HEK293T (cell line): ENCODE results near the gene NFIA.

Experiments
- CTCF ChIA-PET: fragments of 350-600 bp; formaldehyde crosslinking; extraction: SDS; loops from one replicate; lab custom pipeline; 2021; ENCODE audit warnings: antibody characterized with exemption, inconsistent platforms; lab: Yijun Ruan, JAX
- POLR2A ChIA-PET: fragments of 350-600 bp; formaldehyde crosslinking; extraction: SDS; loops from one replicate; lab custom pipeline; 2020; ENCODE audit warnings: antibody characterized with exemption, inconsistent platforms; lab: Yijun Ruan, JAX
- DNase-seq: peaks from one replicate; pipeline ENCODE4 v3.0.0; 2012; ENCODE audit warnings: mixed read lengths; ENCODE audit errors: extremely low spot score
- ARNT ChIP-seq: fragments of 450-650 bp; IDR thresholded peaks from 2 replicates; pipeline ENCODE4 v1.6.1; 2017; ENCODE audit warnings: mild to moderate bottlenecking
- BHLHE40 ChIP-seq: fragments of 450-650 bp; IDR thresholded peaks from 2 replicates; pipeline ENCODE4 v1.6.1; 2016; ENCODE audit warnings: mild to moderate bottlenecking, moderate library complexity, borderline replicate concordance
- CTBP1 ChIP-seq: fragments of 450-650 bp; IDR thresholded peaks from 2 replicates; pipeline ENCODE4 v1.6.1; 2016; ENCODE audit warnings: borderline replicate concordance
- ELF4 ChIP-seq: fragments of 450-650 bp; IDR thresholded peaks from 2 replicates; pipeline ENCODE4 v1.6.1; 2017; ENCODE audit warnings: antibody characterized with exemption
- FOXA1 ChIP-seq: fragments of 450-650 bp; IDR thresholded peaks from 2 replicates; pipeline ENCODE4 v1.6.1; 2016; ENCODE audit warnings: mild to moderate bottlenecking
- FOXK2 ChIP-seq: fragments of 450-650 bp; IDR thresholded peaks from 2 replicates; pipeline ENCODE4 v1.6.1; 2016; ENCODE audit warnings: mild to moderate bottlenecking
- FOXM1 ChIP-seq: fragments of 450-650 bp; IDR thresholded peaks from 2 replicates; pipeline ENCODE4 v1.6.1; 2017; ENCODE audit warnings: mild to moderate bottlenecking, borderline replicate concordance
- HDGF ChIP-seq: fragments of 450-650 bp; IDR thresholded peaks from 2 replicates; pipeline ENCODE4 v1.6.1; 2017; ENCODE audit warnings: antibody characterized with exemption, borderline replicate concordance
- L3MBTL2 ChIP-seq: fragments of 450-650 bp; conservative IDR thresholded peaks from 2 replicates; pipeline ENCODE4 v1.6.1; 2016; ENCODE audit warnings: mild to moderate bottlenecking
- LEF1 ChIP-seq: fragments of 450-650 bp; IDR thresholded peaks from 2 replicates; pipeline ENCODE4 v1.6.1; 2017; ENCODE audit warnings: mild to moderate bottlenecking, borderline replicate concordance
- NFRKB ChIP-seq: fragments of 450-650 bp; IDR thresholded peaks from 2 replicates; pipeline ENCODE4 v1.6.1; 2016; ENCODE audit warnings: mild to moderate bottlenecking, moderate library complexity
- PKNOX1 ChIP-seq: fragments of 450-650 bp; IDR thresholded peaks from 2 replicates; pipeline ENCODE4 v1.6.1; 2016
- SP1 ChIP-seq: fragments of 450-650 bp; IDR thresholded peaks from 2 replicates; pipeline ENCODE4 v1.6.1; 2017
- SUZ12 ChIP-seq: fragments of 450-650 bp; IDR thresholded peaks from 2 replicates; pipeline ENCODE4 v1.6.1; 2016; ENCODE audit warnings: mild to moderate bottlenecking
- TARDBP ChIP-seq: fragments of 450-650 bp; IDR thresholded peaks from 2 replicates; pipeline ENCODE4 v1.6.1; 2016
- ZNF384 ChIP-seq: fragments of 450-650 bp; IDR thresholded peaks from 2 replicates; pipeline ENCODE4 v1.6.1; 2016

Gene NFIA

GRCh38 chr1:61265665-61266064 is 183.3 kb downstream of the NFIA start:
- POLR2A ChIA-PET = interaction anchor here (0.7 kb wide), 1 partner anchor 183 kb away, joined by 3 read pairs; the partner anchor contains the start of gene NFIA
- no peak for TF ChIP-seq L3MBTL2
- no peak for TF ChIP-seq HDGF
- TF ChIP-seq FOXA1 = no peak
- no peak for TF ChIP-seq NFRKB
- no peak for TF ChIP-seq TARDBP
- no peak for TF ChIP-seq ELF4
- TF ChIP-seq FOXK2 = no peak
- no peak for TF ChIP-seq ZNF384
- no peak for TF ChIP-seq BHLHE40
- no peak for TF ChIP-seq LEF1
- TF ChIP-seq SUZ12 = no peak
- no peak for TF ChIP-seq ARNT
- TF ChIP-seq CTBP1 = no peak
- TF ChIP-seq FOXM1 = no peak
- no peak; the same call in 1 of the 2 replicates for TF ChIP-seq PKNOX1
- no peak for TF ChIP-seq SP1
- CTCF ChIA-PET = no interaction called here
- no peak for DNase-seq

- CTCF ChIA-PET = interaction anchor here (0.6 kb wide), 1 partner anchor 19 kb away, joined by 3 read pairs; no protein-coding TSS in a partner anchor
- POLR2A ChIA-PET = interaction anchor here (1.1 kb wide), 1 partner anchor 217 kb away, joined by 5 read pairs; no protein-coding TSS in a partner anchor
- no peak for DNase-seq
- TF ChIP-seq SUZ12 = no peak
- TF ChIP-seq PKNOX1 = peak; percentile 73
- TF ChIP-seq NFRKB = no peak
- no peak for TF ChIP-seq ARNT
Measured at GRCh38 chr1:61266738-61267137, 184.4 kb downstream of the NFIA start.

- POLR2A ChIA-PET = interaction anchor here (1.3 kb wide), 1 partner anchor 8 kb away, joined by 3 read pairs; no protein-coding TSS in a partner anchor
- CTCF ChIA-PET = interaction anchor here (0.6 to 1.1 kb wide), 2 partner anchors 12 to 207 kb away, joined by 3 to 4 read pairs; no protein-coding TSS in a partner anchor
- DNase-seq = no peak
- no peak for TF ChIP-seq FOXA1
- no peak for TF ChIP-seq FOXM1
- no peak for TF ChIP-seq LEF1
- TF ChIP-seq FOXK2 = no peak
- TF ChIP-seq ZNF384 = no peak
- TF ChIP-seq HDGF = no peak
- no peak for TF ChIP-seq TARDBP
- no peak for TF ChIP-seq SUZ12
- no peak for TF ChIP-seq NFRKB
- TF ChIP-seq CTBP1 = no peak
- no peak for TF ChIP-seq PKNOX1
- no peak for TF ChIP-seq ARNT
- TF ChIP-seq L3MBTL2 = no peak
- no peak for TF ChIP-seq ELF4
- no peak for TF ChIP-seq BHLHE40
- no peak for TF ChIP-seq SP1
Measured at GRCh38 chr1:61268546-61269240, 186.3 kb downstream of the NFIA start.

GRCh38 chr1:61269602-61270001 is 187.2 kb downstream of the NFIA start:
- CTCF ChIA-PET = interaction anchor here (0.6 kb wide), 1 partner anchor 208 kb away, joined by 3 read pairs; no protein-coding TSS in a partner anchor
- POLR2A ChIA-PET = interaction anchor here (1.0 to 1.3 kb wide), 2 partner anchors 9 to 219 kb away, joined by 3 read pairs; no protein-coding TSS in a partner anchor
- TF ChIP-seq BHLHE40 (no peak), PKNOX1 (no peak)
- no peak for DNase-seq

- no peak for DNase-seq
- ChIA-PET POLR2A (interaction anchor here (1.0 kb wide), 1 partner anchor 220 kb away, joined by 3 read pairs; no protein-coding TSS in a partner anchor), CTCF (interaction anchor here (1.2 to 2.1 kb wide), 2 partner anchors 16 to 168 kb away, joined by 5 to 9 read pairs; no protein-coding TSS in a partner anchor)
- TF ChIP-seq LEF1 (no peak), NFRKB (no peak)
Measured at GRCh38 chr1:61270107-61270506, 187.7 kb downstream of the NFIA start.
